Stimulated activated CD4-positive, alpha-beta T cell treated with anti-CD3 and anti-CD28 coated beads, Interleukin-12 subunit alpha, Interleukin-12 subunit beta, amount 100 ng/mL, for 48 hours (primary cell): ENCODE measurements around the gene WDR70.

ENCODE experiments used
- DNase-seq, 3 donors: peaks; one replicate each; pipeline ENCODE4 v3.0.0-alpha.2; 2020; ENCODE audit warnings: low read depth in 2 of 3, low spot score in 1 of 3

WDR70 gene

GRCh38 chr5:37717613-37718431, 338.7 kb downstream of the WDR70 start:
- no peak for DNase-seq

GRCh38 chr5:37720550-37720952, 341.4 kb downstream of the WDR70 start:
- DNase-seq, result no peak

GRCh38 chr5:37721447-37721871, 342.3 kb downstream of the WDR70 start:
- DNase-seq, result peak in 1 of 3 donors; percentile 33

GRCh38 chr5:37722236-37723161, 343.4 kb downstream of the WDR70 start:
- peak; percentile 3 to 46 (median 32) for DNase-seq

- no peak for DNase-seq
Measured at GRCh38 chr5:37723162-37723961, 344.2 kb downstream of the WDR70 start.

- DNase-seq, result no peak
Measured at GRCh38 chr5:37724395-37725125, 345.4 kb downstream of the WDR70 start.

- DNase-seq, result no peak
Measured at GRCh38 chr5:37725185-37725584, 346.1 kb downstream of the WDR70 start.

- DNase-seq, result no peak
Measured at GRCh38 chr5:37727238-37727637, 348.1 kb downstream of the WDR70 start.

- DNase-seq, result no peak
Measured at GRCh38 chr5:37730896-37731455, 351.9 kb downstream of the WDR70 start.

- DNase-seq, result no peak
Measured at GRCh38 chr5:37734114-37734513, 355.0 kb downstream of the WDR70 start.

- DNase-seq, result no peak
Measured at GRCh38 chr5:37735649-37736347, 356.7 kb downstream of the WDR70 start.

- DNase-seq, result no peak
Measured at GRCh38 chr5:37736397-37736796, 357.3 kb downstream of the WDR70 start.

- DNase-seq, result no peak
Measured at GRCh38 chr5:37737326-37738056, 358.4 kb downstream of the WDR70 start.

- DNase-seq, result peak in 1 of 3 donors; percentile 43
Measured at GRCh38 chr5:37738057-37738691, 359.1 kb downstream of the WDR70 start.

- no peak for DNase-seq
Measured at GRCh38 chr5:37738865-37739488, 359.9 kb downstream of the WDR70 start.

- DNase-seq, result no peak
Measured at GRCh38 chr5:37739817-37740261, 360.7 kb downstream of the WDR70 start.

- no peak for DNase-seq
Measured at GRCh38 chr5:37740331-37741066, 361.4 kb downstream of the WDR70 start.
